WTC11 (cell line): ENCODE measurements around the gene SLC39A2. TPM values are rescaled to one million over a fixed set of nuclear protein-coding genes. Genes with fewer than 3 reads are reported as not detected.

Source experiments
- ATAC-seq: fragments of 200-7000 bp; cut with Tn5 transposase; 2 replicates; pipeline ENCODE4 v1.10.0; 2021; ENCODE audit warnings: mild to moderate bottlenecking, moderate library complexity
- CTCF ChIA-PET: fragments of 300-600 bp; sonication (Branson Sonifier 250); formaldehyde crosslinking; loops from one replicate; lab custom pipeline; 2021; ENCODE audit warnings: antibody characterized with exemption; lab: Charles Lee
- POLR2A ChIA-PET: fragments of 350-600 bp; sonication (Branson Sonifier 250); formaldehyde crosslinking; loops from one replicate; lab custom pipeline; 2021; ENCODE audit warnings: antibody characterized with exemption; lab: Charles Lee
- DNase-seq: peaks from one replicate; pipeline ENCODE4 v3.0.0; 2021; ENCODE audit warnings: low spot score
- H3K27ac Mint-ChIP-seq: 2 replicates; pipeline ENCODE4 v1.8.0; 2021; ENCODE audit warnings: mixed read lengths
- H3K27me3 Mint-ChIP-seq: 2 replicates; pipeline ENCODE4 v1.8.0; 2021; ENCODE audit warnings: low read depth, mild to moderate bottlenecking, moderate library complexity, mixed read lengths
- H3K36me3 Mint-ChIP-seq: 2 replicates; pipeline ENCODE4 v1.8.0; 2021; ENCODE audit warnings: mixed read lengths
- H3K4me1 Mint-ChIP-seq: 2 replicates; pipeline ENCODE4 v1.8.0; 2022; ENCODE audit warnings: mixed read lengths
- H3K4me3 Mint-ChIP-seq: 2 replicates; pipeline ENCODE4 v1.8.0; 2021; ENCODE audit warnings: mild to moderate bottlenecking, moderate library complexity, mixed read lengths
- H3K9me3 Mint-ChIP-seq: 2 replicates; pipeline ENCODE4 v1.8.0; 2021; ENCODE audit warnings: mixed read lengths
- ESRRA ChIP-seq: sonication (generic); formaldehyde crosslinking; IDR thresholded peaks from 2 replicates; pipeline ENCODE4 v1.8.1; 2022; ENCODE audit warnings: mild to moderate bottlenecking, missing genetic modification reagents, borderline replicate concordance
- NFE2L1 ChIP-seq: sonication (generic); formaldehyde crosslinking; IDR thresholded peaks from 2 replicates; pipeline ENCODE4 v1.8.1; 2023; ENCODE audit warnings: missing genetic modification reagents
- SMAD3 ChIP-seq: sonication (generic); formaldehyde crosslinking; IDR thresholded peaks from 2 replicates; pipeline ENCODE4 v1.8.0; 2022; ENCODE audit warnings: missing genetic modification reagents, mild to moderate bottlenecking, borderline replicate concordance
- SOX15 ChIP-seq: fragments of 250-450 bp; sonication (Bioruptor Pico); IDR thresholded peaks from 2 replicates; pipeline ENCODE4 v1.9.0; 2021; ENCODE audit warnings: mild to moderate bottlenecking
- ZNF219 ChIP-seq: sonication (generic); formaldehyde crosslinking; IDR thresholded peaks from 2 replicates; pipeline ENCODE4 v1.8.0; 2023; ENCODE audit warnings: missing genetic modification reagents, mild to moderate bottlenecking, borderline replicate concordance
- ZNF396 ChIP-seq: fragments of 250-450 bp; sonication (Bioruptor Pico); IDR thresholded peaks from 2 replicates; pipeline ENCODE4 v1.8.0; 2021; ENCODE audit warnings: mild to moderate bottlenecking, moderate library complexity, borderline replicate concordance
- ZNF416 ChIP-seq: fragments of 250-450 bp; sonication (Bioruptor Pico); IDR thresholded peaks from 2 replicates; pipeline ENCODE4 v1.9.0; 2021; ENCODE audit warnings: mild to moderate bottlenecking, inconsistent platforms
- total RNA-seq: library from RNA; stranded (reverse); gene quantifications from 3 replicates; pipeline ENCODE4 v1.2.3, GENCODE V29; 2021
- TF ChIP-seq, protein P1 (sequence below): sonication (generic); formaldehyde crosslinking; IDR thresholded peaks from 2 replicates; pipeline ENCODE4 v1.8.1; 2023; ENCODE audit warnings: mild to moderate bottlenecking, missing genetic modification reagents, borderline replicate concordance
- TF ChIP-seq, protein P2 (sequence below): sonication (generic); formaldehyde crosslinking; IDR thresholded peaks from 2 replicates; pipeline ENCODE4 v1.8.1; 2023; ENCODE audit warnings: mild to moderate bottlenecking, moderate library complexity, missing genetic modification reagents
- TF ChIP-seq, protein P3 (sequence below): fragments of 200-600 bp; IDR thresholded peaks from 2 replicates; pipeline ENCODE4 v1.8.0; 2022; ENCODE audit warnings: antibody characterized with exemption
- TF ChIP-seq, protein P4 (sequence below): fragments of 250-450 bp; sonication (Bioruptor Pico); IDR thresholded peaks from 2 replicates; pipeline ENCODE4 v1.9.0; 2021; ENCODE audit warnings: mild to moderate bottlenecking
- TF ChIP-seq, protein P5 (sequence below): sonication (generic); formaldehyde crosslinking; IDR thresholded peaks from 2 replicates; pipeline ENCODE4 v1.8.1; 2023; ENCODE audit warnings: mild to moderate bottlenecking, missing genetic modification reagents, moderate library complexity

The SLC39A2 gene
- total RNA-seq, 1 experiment from 2014 or later = not detected

DNA sequence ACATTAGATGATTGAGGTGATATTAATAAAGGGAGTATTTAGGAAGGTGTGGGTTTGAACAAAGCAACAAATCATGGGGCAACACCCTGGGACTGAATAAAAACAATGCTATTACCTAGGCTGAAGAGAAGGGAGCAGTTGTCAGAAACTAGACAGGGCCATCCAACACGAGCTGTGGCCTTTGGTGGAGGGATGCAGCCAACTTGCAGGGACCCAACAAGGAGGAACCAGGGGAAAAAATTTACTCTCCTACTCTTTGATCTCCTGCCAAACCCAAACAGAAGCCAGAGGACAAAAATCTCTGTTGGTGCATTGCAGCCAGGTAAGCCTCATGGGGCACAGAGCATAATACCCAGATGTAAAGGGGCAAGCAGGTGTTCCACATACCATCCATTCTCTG lies 12.0 kb downstream of the SLC39A2 start (continued):
- TF ChIP-seq, protein P1, sequence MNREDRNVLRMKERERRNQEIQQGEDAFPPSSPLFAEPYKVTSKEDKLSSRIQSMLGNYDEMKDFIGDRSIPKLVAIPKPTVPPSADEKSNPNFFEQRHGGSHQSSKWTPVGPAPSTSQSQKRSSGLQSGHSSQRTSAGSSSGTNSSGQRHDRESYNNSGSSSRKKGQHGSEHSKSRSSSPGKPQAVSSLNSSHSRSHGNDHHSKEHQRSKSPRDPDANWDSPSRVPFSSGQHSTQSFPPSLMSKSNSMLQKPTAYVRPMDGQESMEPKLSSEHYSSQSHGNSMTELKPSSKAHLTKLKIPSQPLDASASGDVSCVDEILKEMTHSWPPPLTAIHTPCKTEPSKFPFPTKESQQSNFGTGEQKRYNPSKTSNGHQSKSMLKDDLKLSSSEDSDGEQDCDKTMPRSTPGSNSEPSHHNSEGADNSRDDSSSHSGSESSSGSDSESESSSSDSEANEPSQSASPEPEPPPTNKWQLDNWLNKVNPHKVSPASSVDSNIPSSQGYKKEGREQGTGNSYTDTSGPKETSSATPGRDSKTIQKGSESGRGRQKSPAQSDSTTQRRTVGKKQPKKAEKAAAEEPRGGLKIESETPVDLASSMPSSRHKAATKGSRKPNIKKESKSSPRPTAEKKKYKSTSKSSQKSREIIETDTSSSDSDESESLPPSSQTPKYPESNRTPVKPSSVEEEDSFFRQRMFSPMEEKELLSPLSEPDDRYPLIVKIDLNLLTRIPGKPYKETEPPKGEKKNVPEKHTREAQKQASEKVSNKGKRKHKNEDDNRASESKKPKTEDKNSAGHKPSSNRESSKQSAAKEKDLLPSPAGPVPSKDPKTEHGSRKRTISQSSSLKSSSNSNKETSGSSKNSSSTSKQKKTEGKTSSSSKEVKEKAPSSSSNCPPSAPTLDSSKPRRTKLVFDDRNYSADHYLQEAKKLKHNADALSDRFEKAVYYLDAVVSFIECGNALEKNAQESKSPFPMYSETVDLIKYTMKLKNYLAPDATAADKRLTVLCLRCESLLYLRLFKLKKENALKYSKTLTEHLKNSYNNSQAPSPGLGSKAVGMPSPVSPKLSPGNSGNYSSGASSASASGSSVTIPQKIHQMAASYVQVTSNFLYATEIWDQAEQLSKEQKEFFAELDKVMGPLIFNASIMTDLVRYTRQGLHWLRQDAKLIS = no peak
- TF ChIP-seq NFE2L1 (no peak), ZNF396 (no peak)
- TF ChIP-seq, protein P2, sequence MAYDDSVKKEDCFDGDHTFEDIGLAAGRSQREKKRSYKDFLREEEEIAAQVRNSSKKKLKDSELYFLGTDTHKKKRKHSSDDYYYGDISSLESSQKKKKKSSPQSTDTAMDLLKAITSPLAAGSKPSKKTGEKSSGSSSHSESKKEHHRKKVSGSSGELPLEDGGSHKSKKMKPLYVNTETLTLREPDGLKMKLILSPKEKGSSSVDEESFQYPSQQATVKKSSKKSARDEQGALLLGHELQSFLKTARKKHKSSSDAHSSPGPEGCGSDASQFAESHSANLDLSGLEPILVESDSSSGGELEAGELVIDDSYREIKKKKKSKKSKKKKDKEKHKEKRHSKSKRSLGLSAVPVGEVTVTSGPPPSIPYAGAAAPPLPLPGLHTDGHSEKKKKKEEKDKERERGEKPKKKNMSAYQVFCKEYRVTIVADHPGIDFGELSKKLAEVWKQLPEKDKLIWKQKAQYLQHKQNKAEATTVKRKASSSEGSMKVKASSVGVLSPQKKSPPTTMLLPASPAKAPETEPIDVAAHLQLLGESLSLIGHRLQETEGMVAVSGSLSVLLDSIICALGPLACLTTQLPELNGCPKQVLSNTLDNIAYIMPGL (CRISPR knock-in tag) = no peak
- TF ChIP-seq, all 79 proteins: peak for 0

DNA sequence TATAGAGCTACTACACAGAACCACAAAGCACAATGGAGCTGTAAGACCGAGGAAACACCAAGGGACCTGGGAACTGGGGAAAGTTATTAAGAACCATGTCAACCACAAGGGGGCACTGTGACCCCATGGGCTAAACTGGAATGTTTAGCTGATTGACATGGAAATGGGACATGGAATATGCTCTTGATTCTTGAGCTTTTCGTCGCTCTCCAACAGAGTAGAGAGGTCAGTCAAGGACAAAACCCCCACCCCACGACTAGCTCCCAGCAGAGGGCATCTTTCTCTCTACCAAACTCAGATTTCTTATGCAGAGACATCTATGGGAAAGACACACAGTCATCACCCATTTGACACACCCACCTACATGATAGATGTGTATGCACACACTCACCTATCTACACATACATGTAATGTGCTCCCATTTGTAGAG lies 15.7 kb downstream of the SLC39A2 start:
- ChIA-PET POLR2A (interaction anchor here (0.7 to 2.3 kb wide), 8 partner anchors 9 to 80 kb away, joined by 3 to 26 read pairs (median 8); partner anchors contain the start of genes ARHGEF40 and NDRG2), CTCF (interaction anchor here (0.6 to 9.1 kb wide), 49 partner anchors 9 to 709 kb away, joined by 3 to 670 read pairs (median 7); partner anchors contain the start of genes ARHGEF40, NDRG2, RNASE13 and RNASE7)
- Mint-ChIP-seq H3K4me1 (peaks cover 12% of the 10 kb centered on the region), H3K27me3 (peaks cover 3% of the 10 kb centered on the region), H3K4me3 (no peak overlapping the region), H3K36me3 (peaks cover 2% of the 10 kb centered on the region; the same call in 1 of the 2 replicates), H3K27ac (no peak overlapping the region), H3K9me3 (no peaks in the 10 kb centered on the region)
- peak; percentile 91 for ATAC-seq
- TF ChIP-seq, protein P3, sequence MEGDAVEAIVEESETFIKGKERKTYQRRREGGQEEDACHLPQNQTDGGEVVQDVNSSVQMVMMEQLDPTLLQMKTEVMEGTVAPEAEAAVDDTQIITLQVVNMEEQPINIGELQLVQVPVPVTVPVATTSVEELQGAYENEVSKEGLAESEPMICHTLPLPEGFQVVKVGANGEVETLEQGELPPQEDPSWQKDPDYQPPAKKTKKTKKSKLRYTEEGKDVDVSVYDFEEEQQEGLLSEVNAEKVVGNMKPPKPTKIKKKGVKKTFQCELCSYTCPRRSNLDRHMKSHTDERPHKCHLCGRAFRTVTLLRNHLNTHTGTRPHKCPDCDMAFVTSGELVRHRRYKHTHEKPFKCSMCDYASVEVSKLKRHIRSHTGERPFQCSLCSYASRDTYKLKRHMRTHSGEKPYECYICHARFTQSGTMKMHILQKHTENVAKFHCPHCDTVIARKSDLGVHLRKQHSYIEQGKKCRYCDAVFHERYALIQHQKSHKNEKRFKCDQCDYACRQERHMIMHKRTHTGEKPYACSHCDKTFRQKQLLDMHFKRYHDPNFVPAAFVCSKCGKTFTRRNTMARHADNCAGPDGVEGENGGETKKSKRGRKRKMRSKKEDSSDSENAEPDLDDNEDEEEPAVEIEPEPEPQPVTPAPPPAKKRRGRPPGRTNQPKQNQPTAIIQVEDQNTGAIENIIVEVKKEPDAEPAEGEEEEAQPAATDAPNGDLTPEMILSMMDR = peak; percentile 84
- TF ChIP-seq ESRRA (CRISPR knock-in tag) = peak; percentile 51; the same call in 1 of the 2 replicates
- TF ChIP-seq ZNF219 = no peak
- DNase-seq = peak; percentile 92

DNA sequence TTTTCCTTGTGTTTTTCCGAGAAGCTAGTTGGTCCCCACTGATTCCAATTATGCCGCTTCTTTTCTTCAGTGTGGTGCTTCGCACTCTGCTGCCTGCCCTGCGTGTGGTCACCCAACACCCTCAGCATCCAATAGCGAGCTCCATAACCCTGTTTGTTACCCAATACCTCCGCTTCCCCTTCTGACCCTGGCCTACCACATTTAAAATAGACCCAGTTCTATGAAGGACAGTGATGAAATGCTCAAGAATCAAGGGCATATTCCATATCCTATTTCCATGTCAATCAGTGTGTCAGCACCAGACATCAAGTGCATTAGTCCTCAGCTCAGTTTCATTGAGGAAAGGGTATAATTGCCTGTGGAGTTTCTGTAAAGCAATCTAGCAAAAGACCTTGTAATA lies 16.2 kb downstream of the SLC39A2 start:
- Mint-ChIP-seq H3K36me3 (peaks cover 2% of the 10 kb centered on the region; the same call in 1 of the 2 replicates), H3K27me3 (peaks cover 3% of the 10 kb centered on the region), H3K9me3 (no peaks in the 10 kb centered on the region), H3K27ac (no peak overlapping the region), H3K4me3 (no peak overlapping the region), H3K4me1 (peaks cover 12% of the 10 kb centered on the region)
- ChIA-PET POLR2A (interaction anchor here (1.2 to 2.3 kb wide), 7 partner anchors 9 to 79 kb away, joined by 7 to 26 read pairs (median 10); partner anchors contain the start of genes ARHGEF40 and NDRG2), CTCF (interaction anchor here (0.6 to 9.1 kb wide), 47 partner anchors 8 to 708 kb away, joined by 3 to 670 read pairs (median 7); partner anchors contain the start of genes ARHGEF40, NDRG2, RNASE13 and RNASE7)
- no peak for DNase-seq
- ATAC-seq = no peak; the same call in 1 of the 2 replicates
- no peak for TF ChIP-seq SOX15 (CRISPR knock-in tag)
- no peak for TF ChIP-seq SMAD3
- TF ChIP-seq ZNF396 = no peak
- TF ChIP-seq, protein P4, sequence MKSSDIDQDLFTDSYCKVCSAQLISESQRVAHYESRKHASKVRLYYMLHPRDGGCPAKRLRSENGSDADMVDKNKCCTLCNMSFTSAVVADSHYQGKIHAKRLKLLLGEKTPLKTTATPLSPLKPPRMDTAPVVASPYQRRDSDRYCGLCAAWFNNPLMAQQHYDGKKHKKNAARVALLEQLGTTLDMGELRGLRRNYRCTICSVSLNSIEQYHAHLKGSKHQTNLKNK (CRISPR knock-in tag) = no peak
- TF ChIP-seq, protein P5, sequence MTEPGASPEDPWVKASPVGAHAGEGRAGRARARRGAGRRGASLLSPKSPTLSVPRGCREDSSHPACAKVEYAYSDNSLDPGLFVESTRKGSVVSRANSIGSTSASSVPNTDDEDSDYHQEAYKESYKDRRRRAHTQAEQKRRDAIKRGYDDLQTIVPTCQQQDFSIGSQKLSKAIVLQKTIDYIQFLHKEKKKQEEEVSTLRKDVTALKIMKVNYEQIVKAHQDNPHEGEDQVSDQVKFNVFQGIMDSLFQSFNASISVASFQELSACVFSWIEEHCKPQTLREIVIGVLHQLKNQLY = no peak
- no peak for TF ChIP-seq ZNF416
- TF ChIP-seq, all 79 proteins: peak for 0
